ENCODE measurements around the gene EPHA3. TPM values are rescaled to one million over a fixed set of nuclear protein-coding genes. Genes with fewer than 3 reads are reported as not detected.

Gene EPHA3
- total and polyA plus RNA-seq, 2 of the 4 experiments (the other 2 are of a cell fraction) = 0.10 to 0.18 TPM

GRCh38 chr3:89405593-89405992 lies 298.2 kb downstream of the EPHA3 start:
- H3K4me2 ChIP-seq (ENCODE audit: low read depth, low read length) = no peak overlapping the region
- H3K14ac ChIP-seq (replicated peaks; ENCODE audit: low read depth, low read length) = no peak overlapping the region
- no peak overlapping the region for H2BK120ac ChIP-seq (ENCODE audit: low read depth, low read length)
- no peak overlapping the region for H2AK9ac ChIP-seq (replicated peaks; ENCODE audit: low read depth, low read length, poor library complexity)
- no peak for ATAC-seq (ENCODE audit: low read depth)
- H2BK15ac ChIP-seq (ENCODE audit: low read depth, low read length) = no peak overlapping the region
- intact Hi-C loops (cut with micrococcal nuclease) (loop anchor here (10.0 kb wide), 1 partner anchor 449 kb away; no protein-coding TSS in a partner anchor), dilution Hi-C loops (cut with HindIII; ENCODE audit: low sequenced_read_pairs, unreplicated experiment) (no loop called here), in situ Hi-C loops (cut with MboI; ENCODE audit: low sequenced_read_pairs) (no loop called here)
- H3K4me1 ChIP-seq (ENCODE audit: control insufficient read depth, insufficient read depth, low read length) = no peaks in the 10 kb centered on the region
- H3K9me1 ChIP-seq (ENCODE audit: insufficient read depth, low read length) = no peaks in the 10 kb centered on the region
- H2BK20ac ChIP-seq (ENCODE audit: low read depth, low read length) = no peak overlapping the region
- TF ChIP-seq MXI1 (IDR thresholded peaks at IDR 0.05; ENCODE audit: borderline replicate concordance, low read depth, low read length) = no peak
- TF ChIP-seq NFE2L2 (IDR thresholded peaks at IDR 0.05; ENCODE audit: low read depth, low read length) = no peak
- TF ChIP-seq BHLHE40 (IDR thresholded peaks at IDR 0.05; ENCODE audit: low read depth, low read length) = no peak
- TF ChIP-seq RFX5 (IDR thresholded peaks at IDR 0.05; ENCODE audit: low read depth, low read length) = no peak
- TF ChIP-seq SMC3 (IDR thresholded peaks at IDR 0.05; ENCODE audit: low read depth, low read length) = no peak
- no peak for TF ChIP-seq CHD1 (IDR thresholded peaks at IDR 0.05; ENCODE audit: low read depth, low read length)
- no peak for TF ChIP-seq CEBPB (IDR thresholded peaks at IDR 0.05; ENCODE audit: low read depth, low read length)
- TF ChIP-seq RAD21 (IDR thresholded peaks at IDR 0.05; ENCODE audit: low read length) = no peak
- no peak for TF ChIP-seq CTCF (conservative IDR thresholded peaks at IDR 0.05; ENCODE audit: low read depth, low read length)
- TF ChIP-seq RCOR1 (IDR thresholded peaks at IDR 0.05; ENCODE audit: insufficient replicate concordance, low read length) = no peak
- TF ChIP-seq MAFK (IDR thresholded peaks at IDR 0.05; ENCODE audit: low read depth, low read length) = no peak
- no peak for TF ChIP-seq POLR2A (IDR thresholded peaks at IDR 0.05; ENCODE audit: low read depth, low read length)
- TF ChIP-seq FOS (IDR thresholded peaks at IDR 0.05; ENCODE audit: low read depth, low read length) = no peak
- no peak for TF ChIP-seq USF2 (IDR thresholded peaks at IDR 0.05; ENCODE audit: low read depth, low read length)
- TF ChIP-seq MAZ (IDR thresholded peaks at IDR 0.05; ENCODE audit: borderline replicate concordance, low read depth, low read length) = no peak
- no peak for TF ChIP-seq ELK1 (IDR thresholded peaks at IDR 0.05; ENCODE audit: borderline replicate concordance, low read depth, low read length)
- no peaks in the 10 kb centered on the region for H3K9me3 ChIP-seq (ENCODE audit: control insufficient read depth, insufficient read depth, low read length)
- no peak overlapping the region for H3K23ac ChIP-seq (ENCODE audit: low read depth, low read length)
- no peak overlapping the region for H3K18ac ChIP-seq (ENCODE audit: low read depth, low read length)
- H4K20me1 ChIP-seq (ENCODE audit: insufficient read depth, low read length) = no peaks in the 10 kb centered on the region
- H3K27me3 ChIP-seq (ENCODE audit: control insufficient read depth, insufficient read depth, low read length) = no peaks in the 10 kb centered on the region
- no peaks in the 10 kb centered on the region for H3K79me1 ChIP-seq (ENCODE audit: low read depth in 1 of 2, low read length in 2 of 2)
- no peak overlapping the region for H3K4me3 ChIP-seq (ENCODE audit: insufficient read depth, low read depth, low read length)
- no peak overlapping the region for H3K4ac ChIP-seq (ENCODE audit: low read depth, low read length)
- H3K36me3 ChIP-seq (ENCODE audit: control insufficient read depth, insufficient read depth, low read length) = no peaks in the 10 kb centered on the region
- H2AK5ac ChIP-seq (ENCODE audit: low read depth, low read length) = no peak overlapping the region
- H4K8ac ChIP-seq (ENCODE audit: low read depth in 2 of 2, low read length in 2 of 2) = no peak overlapping the region
- no peak overlapping the region for H3K9ac ChIP-seq (ENCODE audit: low read depth, low read length)
- no peak overlapping the region for H3K27ac ChIP-seq (ENCODE audit: insufficient read depth, low read length)
- no peak overlapping the region for H4K91ac ChIP-seq (ENCODE audit: insufficient read depth, low read depth, low read length)
- no peak overlapping the region for H3K56ac ChIP-seq (ENCODE audit: extremely low read depth, insufficient read depth, low read length)
- POLR2A ChIA-PET (ENCODE audit: unreplicated experiment) = no interaction called here
- H2BK5ac ChIP-seq (ENCODE audit: low read depth, low read length, poor library complexity, severe bottlenecking) = no peak overlapping the region
- WGBS, 2 experiments (ENCODE audit: extremely low coverage in 2 of 2, insufficient read length in 1 of 2) = no CpG with 5 or more reads among the region's 2 CpGs
- CTCF ChIA-PET = no interaction called here
- no peak overlapping the region for H4K5ac ChIP-seq (ENCODE audit: low read depth, low read length)
- DNase-seq = no peak
- no TSS peak for BruUV-seq (replicated peaks)
- no peak overlapping the region for H2AFZ ChIP-seq (replicated peaks; ENCODE audit: low read length, poor library complexity)
